OCI-LY7 (cell line): Measurements from ENCODE around the gene DNAJC27. TPM values are rescaled to one million over a fixed set of nuclear protein-coding genes. Genes with fewer than 3 reads are reported as not detected.

ENCODE experiments used
- BruUV-seq: library from RNA; stranded (reverse); fragments of 400-500 nt; replicated peaks from 2 replicates; lab custom pipeline; 2021; lab: Mats Ljungman, UMichigan
- CTCF ChIA-PET: fragments of 300-600 bp; sonication (Branson Sonifier 250); formaldehyde crosslinking; loops from one replicate; lab custom pipeline; 2022; ENCODE audit warnings: antibody characterized with exemption; ENCODE audit not compliant: unreplicated experiment; lab: Charles Lee
- POLR2A ChIA-PET: fragments of 300-600 bp; sonication (Branson Sonifier 250); formaldehyde crosslinking; loops from one replicate; lab custom pipeline; 2022; ENCODE audit warnings: antibody characterized with exemption; lab: Charles Lee
- DNase-seq: peaks from one replicate; pipeline ENCODE4 v3.0.0-alpha.2; 2015; ENCODE audit warnings: low spot score
- H2AFZ ChIP-seq: fragments of 200-600 bp; sonication (generic), shearing (Covaris generic); 2 replicates; pipeline ENCODE4 v1.6.1; 2014; ENCODE audit warnings: mild to moderate bottlenecking, antibody characterized with exemption, low read length, moderate library complexity
- H3K27ac ChIP-seq: fragments of 200-600 bp; sonication (generic); 2 replicates; pipeline ENCODE4 v1.5.1; 2014; ENCODE audit warnings: mixed run types, low read depth, mild to moderate bottlenecking, moderate library complexity, low read length, inconsistent platforms; ENCODE audit not compliant: poor library complexity, severe bottlenecking
- H3K36me3 ChIP-seq: fragments of 200-600 bp; sonication (generic); 2 replicates; pipeline ENCODE4 v1.6.1; 2014; ENCODE audit warnings: mild to moderate bottlenecking, antibody characterized with exemption, low read length, moderate library complexity, mixed read lengths; ENCODE audit not compliant: insufficient read depth
- H3K4me1 ChIP-seq: fragments of 200-600 bp; sonication (generic); 2 replicates; pipeline ENCODE4 v1.5.1; 2014; ENCODE audit warnings: mild to moderate bottlenecking, low read length; ENCODE audit not compliant: insufficient read depth, poor library complexity, severe bottlenecking
- H3K4me2 ChIP-seq: fragments of 200-600 bp; sonication (generic); 2 replicates; pipeline ENCODE4 v1.6.1; 2014; ENCODE audit warnings: mild to moderate bottlenecking, low read length
- H3K4me3 ChIP-seq: fragments of 200-600 bp; sonication (generic); 2 replicates; pipeline ENCODE4 v1.5.1; 2014; ENCODE audit warnings: mild to moderate bottlenecking, low read depth, low read length; ENCODE audit not compliant: poor library complexity, severe bottlenecking
- H3K79me2 ChIP-seq: fragments of 200-600 bp; sonication (generic); 2 replicates; pipeline ENCODE4 v1.6.1; 2016; ENCODE audit warnings: low read depth, mild to moderate bottlenecking, low read length, moderate library complexity, mixed read lengths; ENCODE audit not compliant: insufficient read depth
- H3K9me2 ChIP-seq: fragments of 200-600 bp; sonication (generic); 2 replicates; pipeline ENCODE4 v1.6.1; 2016; ENCODE audit warnings: mild to moderate bottlenecking, low read length, mixed read lengths; ENCODE audit not compliant: insufficient read depth
- H3K9me3 ChIP-seq: fragments of 200-600 bp; sonication (generic); 2 replicates; pipeline ENCODE4 v1.6.1; 2014; ENCODE audit warnings: mild to moderate bottlenecking, mixed run types, low read length, mixed read lengths
- H4K20me1 ChIP-seq: fragments of 200-600 bp; sonication (generic); 2 replicates; pipeline ENCODE4 v1.6.1; 2014; ENCODE audit warnings: mild to moderate bottlenecking, antibody characterized with exemption, low read length, moderate library complexity, mixed read lengths; ENCODE audit not compliant: insufficient read depth
- EZH2phosphoT487 ChIP-seq: fragments of 200-600 bp; sonication (generic); IDR thresholded peaks from 2 replicates; pipeline ENCODE4 v1.6.1; 2018; ENCODE audit warnings: low read depth, borderline replicate concordance, mild to moderate bottlenecking, mixed run types, antibody characterized with exemption, low read length, moderate library complexity, mixed read lengths
- intact Hi-C: fragments of 100-400 bp; cut with micrococcal nuclease; formaldehyde crosslinking; loops from one replicate; pipeline ENCODE4 v1.10.0; 2022; ENCODE audit not compliant: unreplicated experiment
- total RNA-seq, 2 experiments: library from RNA; depleted of rRNA in 1 of 2; stranded (reverse); fragments of >200 nt in 1 of 2; shearing (Covaris generic) in 1 of 2; gene quantifications; 2 replicates each; pipeline ENCODE4 v1.2.3, GENCODE V29; 2014 to 2022
- TF ChIP-seq, protein P1 (sequence below): fragments of 200-600 bp; sonication (generic); conservative IDR thresholded peaks from 2 replicates; pipeline ENCODE4 v1.5.1; 2014; ENCODE audit warnings: mild to moderate bottlenecking, antibody characterized with exemption, low read length, moderate library complexity, mixed read lengths

DNAJC27 gene
- total RNA-seq, 2 experiments from 2014 or later, result 3.6 to 6.6 TPM

DNA sequence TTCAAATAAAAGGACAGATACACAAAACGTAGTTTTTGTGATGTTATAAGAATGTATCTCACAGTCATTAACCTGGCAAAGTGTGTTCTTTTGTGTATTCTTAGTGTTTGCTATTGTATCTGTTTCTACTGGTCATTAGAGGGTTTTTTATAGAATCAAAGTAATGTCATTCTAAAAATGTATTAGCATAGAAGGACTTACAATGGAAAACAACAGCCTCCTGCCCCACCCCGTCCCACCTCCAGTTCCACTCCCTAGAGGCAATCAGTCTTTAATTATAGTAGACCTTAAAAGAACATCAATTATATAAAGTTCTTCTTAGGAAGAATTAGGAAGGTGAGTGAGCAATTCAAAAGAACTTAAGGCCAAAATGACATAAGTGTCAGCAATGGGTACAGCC lies 13.8 kb downstream of the DNAJC27 start:
- no peak for DNase-seq
- peaks cover 91% of the 10 kb centered on the region for H3K36me3 ChIP-seq
- H3K4me3 ChIP-seq, result no peak overlapping the region
- TF ChIP-seq, protein P1, sequence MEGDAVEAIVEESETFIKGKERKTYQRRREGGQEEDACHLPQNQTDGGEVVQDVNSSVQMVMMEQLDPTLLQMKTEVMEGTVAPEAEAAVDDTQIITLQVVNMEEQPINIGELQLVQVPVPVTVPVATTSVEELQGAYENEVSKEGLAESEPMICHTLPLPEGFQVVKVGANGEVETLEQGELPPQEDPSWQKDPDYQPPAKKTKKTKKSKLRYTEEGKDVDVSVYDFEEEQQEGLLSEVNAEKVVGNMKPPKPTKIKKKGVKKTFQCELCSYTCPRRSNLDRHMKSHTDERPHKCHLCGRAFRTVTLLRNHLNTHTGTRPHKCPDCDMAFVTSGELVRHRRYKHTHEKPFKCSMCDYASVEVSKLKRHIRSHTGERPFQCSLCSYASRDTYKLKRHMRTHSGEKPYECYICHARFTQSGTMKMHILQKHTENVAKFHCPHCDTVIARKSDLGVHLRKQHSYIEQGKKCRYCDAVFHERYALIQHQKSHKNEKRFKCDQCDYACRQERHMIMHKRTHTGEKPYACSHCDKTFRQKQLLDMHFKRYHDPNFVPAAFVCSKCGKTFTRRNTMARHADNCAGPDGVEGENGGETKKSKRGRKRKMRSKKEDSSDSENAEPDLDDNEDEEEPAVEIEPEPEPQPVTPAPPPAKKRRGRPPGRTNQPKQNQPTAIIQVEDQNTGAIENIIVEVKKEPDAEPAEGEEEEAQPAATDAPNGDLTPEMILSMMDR, result no peak
- TF ChIP-seq EZH2phosphoT487, result no peak
- intact Hi-C loops, result no loop called here
- no peak overlapping the region for H3K4me2 ChIP-seq
- H3K79me2 ChIP-seq, result no peaks in the 10 kb centered on the region
- H3K9me2 ChIP-seq, result no peaks in the 10 kb centered on the region
- peaks cover 16% of the 10 kb centered on the region for H3K9me3 ChIP-seq
- no peak overlapping the region for H3K27ac ChIP-seq
- BruUV-seq, result no TSS peak
- H3K4me1 ChIP-seq, result no peaks in the 10 kb centered on the region
- CTCF ChIA-PET, result no interaction called here
- POLR2A ChIA-PET, result no interaction called here
- no peak overlapping the region for H2AFZ ChIP-seq
- no peaks in the 10 kb centered on the region for H4K20me1 ChIP-seq

DNA sequence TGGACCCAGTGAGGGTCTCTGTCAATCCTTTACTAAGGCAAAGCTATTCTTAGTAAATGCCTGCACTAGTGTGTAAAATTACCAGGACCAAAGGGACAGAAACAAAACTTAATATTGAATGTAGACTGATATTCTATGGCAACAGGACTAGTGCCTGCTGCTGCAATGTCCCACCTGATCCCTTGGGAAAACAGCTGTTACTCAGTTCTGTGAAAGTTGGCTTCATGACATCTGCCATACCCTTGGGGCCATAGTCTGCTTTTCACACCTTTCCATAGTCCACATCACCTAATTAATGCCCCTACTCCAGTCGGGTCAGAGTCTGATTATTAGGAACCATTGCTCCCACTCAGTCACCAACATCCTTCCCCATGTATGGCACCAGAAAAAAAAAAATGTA lies 14.5 kb downstream of the DNAJC27 start:
- H4K20me1 ChIP-seq, result no peaks in the 10 kb centered on the region
- intact Hi-C loops, result no loop called here
- H3K9me2 ChIP-seq, result no peaks in the 10 kb centered on the region
- no peak for DNase-seq
- peaks cover 93% of the 10 kb centered on the region for H3K36me3 ChIP-seq
- H3K4me3 ChIP-seq, result no peak overlapping the region
- POLR2A ChIA-PET, result interaction anchor here (0.5 to 1.4 kb wide), 5 partner anchors 9 to 383 kb away, joined by 3 to 5 read pairs (median 3); no protein-coding TSS in a partner anchor
- H3K4me1 ChIP-seq, result no peaks in the 10 kb centered on the region
- TF ChIP-seq, protein P1, result no peak
- no peak for TF ChIP-seq EZH2phosphoT487
- BruUV-seq, result no TSS peak
- CTCF ChIA-PET, result interaction anchor here (0.6 to 0.7 kb wide), 2 partner anchors 12 to 100 kb away, joined by 3 to 4 read pairs; no protein-coding TSS in a partner anchor
- H3K4me2 ChIP-seq, result no peak overlapping the region
- H3K9me3 ChIP-seq, result peaks cover 16% of the 10 kb centered on the region
- no peak overlapping the region for H2AFZ ChIP-seq
- no peaks in the 10 kb centered on the region for H3K79me2 ChIP-seq
- no peak overlapping the region for H3K27ac ChIP-seq

DNA sequence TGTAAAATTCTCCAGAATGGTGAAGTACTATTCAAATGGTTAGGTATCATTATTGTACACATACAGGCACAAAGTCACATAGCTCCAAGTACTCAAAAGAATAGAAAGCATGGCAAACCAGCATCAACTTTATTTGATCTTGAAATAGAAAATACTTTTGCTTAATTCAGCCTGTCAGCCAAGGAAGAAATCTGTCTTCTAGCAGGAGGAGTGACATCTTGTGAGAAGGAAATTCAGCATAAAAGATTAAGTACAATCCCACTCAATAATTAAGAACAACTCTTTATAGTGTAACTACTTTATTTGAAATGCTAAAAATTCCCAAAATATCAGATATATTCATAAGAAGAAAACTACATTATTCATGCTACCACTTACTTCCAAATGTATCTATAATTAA lies 15.8 kb downstream of the DNAJC27 start:
- POLR2A ChIA-PET, result no interaction called here
- H3K27ac ChIP-seq, result no peak overlapping the region
- no peaks in the 10 kb centered on the region for H4K20me1 ChIP-seq
- H3K4me3 ChIP-seq, result no peak overlapping the region
- H3K9me3 ChIP-seq, result peaks cover 16% of the 10 kb centered on the region
- H3K79me2 ChIP-seq, result no peaks in the 10 kb centered on the region
- intact Hi-C loops, result no loop called here
- no peak overlapping the region for H3K4me2 ChIP-seq
- H3K4me1 ChIP-seq, result no peaks in the 10 kb centered on the region
- no peak overlapping the region for H2AFZ ChIP-seq
- DNase-seq, result no peak
- BruUV-seq, result no TSS peak
- H3K36me3 ChIP-seq, result peaks cover 96% of the 10 kb centered on the region
- CTCF ChIA-PET, result no interaction called here
- TF ChIP-seq, protein P1, result no peak
- no peak for TF ChIP-seq EZH2phosphoT487
- no peaks in the 10 kb centered on the region for H3K9me2 ChIP-seq
